Measurements from ENCODE around the gene PDZRN3. TPM values are rescaled to one million over a fixed set of nuclear protein-coding genes. Genes with fewer than 3 reads are reported as not detected.

PDZRN3 gene
- total RNA-seq, 1 donor from 2014 or later, result 58.6 TPM

- Mint-ChIP-seq H3K4me3 (no peak overlapping the region), H3K36me3 (peaks cover 5% of the 10 kb centered on the region), H3K9me3 (no peaks in the 10 kb centered on the region), H3K27me3 (no peaks in the 10 kb centered on the region), H3K4me1 (ENCODE audit: unreplicated experiment) (peaks cover 47% of the 10 kb centered on the region), H3K27ac (no peak overlapping the region)
- no peak for DNase-seq (ENCODE audit: extremely low spot score, unreplicated experiment)
- TF ChIP-seq CTCF (conservative IDR thresholded peaks at IDR 0.05), result no peak
These were observed 16.1 kb downstream of the PDZRN3 start for GRCh38 chr3:73608456-73609314.

- TF ChIP-seq CTCF (conservative IDR thresholded peaks at IDR 0.05), result no peak
- no peak overlapping the region for H3K27ac Mint-ChIP-seq
- H3K4me1 Mint-ChIP-seq (ENCODE audit: unreplicated experiment), result peaks cover 41% of the 10 kb centered on the region
- no peak overlapping the region for H3K4me3 Mint-ChIP-seq
- H3K9me3 Mint-ChIP-seq, result no peaks in the 10 kb centered on the region
- H3K36me3 Mint-ChIP-seq, result peaks cover 5% of the 10 kb centered on the region
- no peak for DNase-seq (ENCODE audit: extremely low spot score, unreplicated experiment)
- H3K27me3 Mint-ChIP-seq, result no peaks in the 10 kb centered on the region
These were observed 18.9 kb downstream of the PDZRN3 start for GRCh38 chr3:73605861-73606260.

GRCh38 chr3:73605412-73605811, 19.3 kb downstream of the PDZRN3 start:
- Mint-ChIP-seq H3K9me3 (no peaks in the 10 kb centered on the region), H3K27me3 (no peaks in the 10 kb centered on the region), H3K4me3 (no peak overlapping the region), H3K27ac (no peak overlapping the region), H3K4me1 (ENCODE audit: unreplicated experiment) (peaks cover 41% of the 10 kb centered on the region), H3K36me3 (peaks cover 7% of the 10 kb centered on the region)
- DNase-seq (ENCODE audit: extremely low spot score, unreplicated experiment), result no peak
- no peak for TF ChIP-seq CTCF (conservative IDR thresholded peaks at IDR 0.05)

GRCh38 chr3:73604451-73604850, 20.3 kb downstream of the PDZRN3 start:
- no peak for DNase-seq (ENCODE audit: extremely low spot score, unreplicated experiment)
- peaks cover 13% of the 10 kb centered on the region for H3K36me3 Mint-ChIP-seq
- H3K27me3 Mint-ChIP-seq, result no peaks in the 10 kb centered on the region
- no peak overlapping the region for H3K4me3 Mint-ChIP-seq
- H3K27ac Mint-ChIP-seq, result no peak overlapping the region
- H3K9me3 Mint-ChIP-seq, result no peaks in the 10 kb centered on the region
- TF ChIP-seq CTCF (conservative IDR thresholded peaks at IDR 0.05), result no peak
- H3K4me1 Mint-ChIP-seq (ENCODE audit: unreplicated experiment), result peaks cover 36% of the 10 kb centered on the region

GRCh38 chr3:73603762-73604171, 21.0 kb downstream of the PDZRN3 start:
- no peaks in the 10 kb centered on the region for H3K9me3 Mint-ChIP-seq
- H3K4me1 Mint-ChIP-seq (ENCODE audit: unreplicated experiment), result peaks cover 34% of the 10 kb centered on the region
- no peaks in the 10 kb centered on the region for H3K27me3 Mint-ChIP-seq
- no peak overlapping the region for H3K27ac Mint-ChIP-seq
- DNase-seq (ENCODE audit: extremely low spot score, unreplicated experiment), result no peak
- H3K4me3 Mint-ChIP-seq, result no peak overlapping the region
- no peak for TF ChIP-seq CTCF (conservative IDR thresholded peaks at IDR 0.05)
- H3K36me3 Mint-ChIP-seq, result peaks cover 18% of the 10 kb centered on the region
